NT2/D1 (cell line): Measurements from ENCODE around the gene PPP2R5A.

Source experiments
- YY1 ChIP-seq: IDR thresholded peaks from 2 replicates; pipeline ENCODE4 v1.6.1; 2011; ENCODE audit not compliant: insufficient read length, insufficient read depth
- ZNF274 ChIP-seq: IDR thresholded peaks from 2 replicates; pipeline ENCODE4 v1.6.1; 2011; ENCODE audit warnings: mild to moderate bottlenecking, low read depth, low read length

- TF ChIP-seq YY1: no peak
- TF ChIP-seq ZNF274: no peak
Observed at GRCh38 chr1:212323066-212323465, 37.9 kb downstream of the PPP2R5A start.
